ENCODE measurements around the gene COX6A2.

- TF ChIP-seq MXI1 (IDR thresholded peaks at IDR 0.05; ENCODE audit: low read depth, low read length) (no peak), POLR2AphosphoS5 (IDR thresholded peaks at IDR 0.05; ENCODE audit: low read depth, low read length) (no peak), CTCF (IDR thresholded peaks at IDR 0.05) (no peak), REST (IDR thresholded peaks at IDR 0.05; ENCODE audit: low read depth, low read length) (no peak), USF1 (IDR thresholded peaks at IDR 0.05; ENCODE audit: borderline replicate concordance, low read depth) (no peak), ZBTB33 (IDR thresholded peaks at IDR 0.05; ENCODE audit: borderline replicate concordance, low read depth) (no peak), JUND (IDR thresholded peaks at IDR 0.05) (no peak), RAD21 (IDR thresholded peaks at IDR 0.05; ENCODE audit: low read length) (no peak), EZH2phosphoT487 (IDR thresholded peaks at IDR 0.05; ENCODE audit: borderline replicate concordance, low read depth) (no peak), SMC3 (IDR thresholded peaks at IDR 0.05; ENCODE audit: low read depth, low read length) (no peak), TAF1 (IDR thresholded peaks at IDR 0.05; ENCODE audit: borderline replicate concordance, low read depth, low read length) (no peak), MAX (IDR thresholded peaks at IDR 0.05; ENCODE audit: low read depth) (no peak)
Measured at GRCh38 chr16:31465788-31466370, 37.7 kb upstream of the COX6A2 start.
